GM18951 (cell line): ENCODE results near the gene TCP11L1.

Source experiments
- POLR2A ChIP-seq: IDR thresholded peaks from 4 replicates; pipeline ENCODE4 v1.6.1; 2011; ENCODE audit warnings: mild to moderate bottlenecking; ENCODE audit not compliant: insufficient read length, insufficient read depth; ENCODE audit errors: extremely low read depth
- in situ Hi-C: fragments of 300-500 bp; cut with MboI; formaldehyde crosslinking; loops from one replicate; pipeline ENCODE4 v1.12.0; 2022; ENCODE audit warnings: low sequenced_read_pairs, mixed read lengths, inconsistent platforms; ENCODE audit not compliant: unreplicated experiment

TCP11L1 gene

GRCh38 chr11:33039274-33040032 is at the start of gene TCP11L1:
TCP11L1 (plus strand) TSS chr11:33039572; CDS start chr11:33043774, 4,202 bp downstream.
- TF ChIP-seq POLR2A: peak; percentile 46
- in situ Hi-C loops: no loop called here

GRCh38 chr11:32990481-32990880 is 48.9 kb upstream of the TCP11L1 start:
- TF ChIP-seq POLR2A: no peak
- in situ Hi-C loops: no loop called here

- in situ Hi-C loops: no loop called here
- no peak for TF ChIP-seq POLR2A
These were observed 47.9 kb upstream of the TCP11L1 start for GRCh38 chr11:32991427-32991826.

- in situ Hi-C loops: no loop called here
- TF ChIP-seq POLR2A: no peak
These were observed 47.5 kb upstream of the TCP11L1 start for GRCh38 chr11:32991898-32992297.

GRCh38 chr11:33000181-33000580 is 39.2 kb upstream of the TCP11L1 start:
- TF ChIP-seq POLR2A: no peak
- in situ Hi-C loops: no loop called here

- in situ Hi-C loops: no loop called here
- TF ChIP-seq POLR2A: no peak
These were observed 38.1 kb upstream of the TCP11L1 start for GRCh38 chr11:33001281-33001680.

- in situ Hi-C loops: no loop called here
These were observed 37.4 kb upstream of the TCP11L1 start for GRCh38 chr11:33001751-33002542.

GRCh38 chr11:33005175-33005574 is 34.2 kb upstream of the TCP11L1 start:
- in situ Hi-C loops: no loop called here
- TF ChIP-seq POLR2A: no peak

More at GRCh38 chr11:33001751-33002542, 37.4 kb upstream of the TCP11L1 start:
- no peak for TF ChIP-seq POLR2A

GRCh38 chr11:33006010-33006409 is 33.4 kb upstream of the TCP11L1 start:
- TF ChIP-seq POLR2A: no peak
- in situ Hi-C loops: no loop called here

- TF ChIP-seq POLR2A: no peak
- in situ Hi-C loops: no loop called here
These were observed 25.6 kb upstream of the TCP11L1 start for GRCh38 chr11:33013755-33014154.

- in situ Hi-C loops: no loop called here
- peak; percentile 76 for TF ChIP-seq POLR2A
These were observed 23.5 kb upstream of the TCP11L1 start, which contains the start of gene DEPDC7 for GRCh38 chr11:33015621-33016551. DEPDC7 (plus strand) TSS chr11:33015878; CDS start chr11:33015956, 78 bp downstream.

GRCh38 chr11:33016654-33017053 is 22.7 kb upstream of the TCP11L1 start:
- in situ Hi-C loops: no loop called here
- no peak for TF ChIP-seq POLR2A

- in situ Hi-C loops: no loop called here
- TF ChIP-seq POLR2A: no peak
These were observed 21.9 kb upstream of the TCP11L1 start for GRCh38 chr11:33017478-33017877.
